Peyer's patch (tissue), 4 donors: ENCODE data around the gene BRD9. TPM values are rescaled to one million over a fixed set of nuclear protein-coding genes. Genes with fewer than 3 reads are reported as not detected.

Source experiments
- DNase-seq, 3 donors: peaks; one replicate each; pipeline ENCODE4 v3.0.0-alpha.2; 2017 to 2019
- H3K27ac ChIP-seq, 4 donors: fragments of 200-600 bp; sonication (generic); one replicate each; pipeline ENCODE4 v1.5.1; 2016 to 2019
- H3K27me3 ChIP-seq, 2 donors: fragments of 200-600 bp; sonication (generic); one replicate each; pipeline ENCODE4 v1.5.1; 2019
- H3K36me3 ChIP-seq, 3 donors: fragments of 200-600 bp; sonication (generic); one replicate each; pipeline ENCODE4 v1.5.1; 2016 to 2019
- H3K4me1 ChIP-seq, 4 donors: fragments of 200-600 bp; sonication (generic); one replicate each; pipeline ENCODE4 v1.5.1; 2016 to 2019
- H3K4me3 ChIP-seq, 4 donors: fragments of 200-600 bp; sonication (generic); 1 replicate in 3 of 4; 2 replicates in 1 of 4; pipeline ENCODE4 v1.5.1; 2016 to 2019; ENCODE audit warnings: mild to moderate bottlenecking in 1 of 4
- H3K9me3 ChIP-seq, 4 donors: fragments of 200-600 bp; sonication (generic); one replicate each; pipeline ENCODE4 v1.5.1; 2016 to 2019; ENCODE audit warnings: mild to moderate bottlenecking in 1 of 4
- CTCF ChIP-seq, 6 experiments: fragments of 450-650 bp in 4 of 6; fragments of 200-600 bp in 2 of 6; sonication (generic) in 1 of 6; IDR thresholded peaks; one replicate each; pipeline ENCODE4 v1.5.1; 2017 to 2019; ENCODE audit warnings: antibody characterized with exemption in 6 of 6, mild to moderate bottlenecking in 3 of 6, moderate library complexity in 1 of 6
- POLR2A ChIP-seq, 2 donors: fragments of 450-650 bp; IDR thresholded peaks; one replicate each; pipeline ENCODE4 v1.5.1; 2017; ENCODE audit warnings: antibody characterized with exemption in 2 of 2, mild to moderate bottlenecking in 2 of 2, moderate library complexity in 2 of 2
- total RNA-seq, 4 donors: library from RNA; depleted of rRNA; stranded (reverse); fragments of >200 nt; gene quantifications; one replicate each; pipeline ENCODE4 v1.1.0, GENCODE V29; 2016

The BRD9 gene
- total RNA-seq, 4 donors from 2014 or later = 36.4 to 90.8 (median 65.4) TPM

GRCh38 chr5:878125-878524 is 14.5 kb downstream of the BRD9 start:
- Histone ChIP-seq H3K27ac (no peak overlapping the region), H3K27me3 (no peaks in the 10 kb centered on the region), H3K4me3 (no peak overlapping the region), H3K9me3 (no peaks in the 10 kb centered on the region), H3K4me1 (no peaks in the 10 kb centered on the region), H3K36me3 (peaks cover 0 to 75% (median 0%) of the 10 kb centered on the region in 3 donors)
- no peak for TF ChIP-seq POLR2A (IDR thresholded peaks at IDR 0.05)
- TF ChIP-seq CTCF (IDR thresholded peaks at IDR 0.05) = no peak
- no peak for DNase-seq

- no peak for DNase-seq
- peaks cover 0 to 78% (median 0%) of the 10 kb centered on the region in 3 donors for H3K36me3 ChIP-seq
- TF ChIP-seq POLR2A (IDR thresholded peaks at IDR 0.05) (no peak), CTCF (IDR thresholded peaks at IDR 0.05) (no peak)
Measured at GRCh38 chr5:876398-877365, 15.9 kb downstream of the BRD9 start.

GRCh38 chr5:875931-876330 is 16.7 kb downstream of the BRD9 start:
- H3K4me3 ChIP-seq = no peak overlapping the region
- peaks cover 0 to 78% (median 0%) of the 10 kb centered on the region in 3 donors for H3K36me3 ChIP-seq
- no peaks in the 10 kb centered on the region for H3K27me3 ChIP-seq
- no peak overlapping the region for H3K27ac ChIP-seq
- TF ChIP-seq CTCF (IDR thresholded peaks at IDR 0.05) (no peak), POLR2A (IDR thresholded peaks at IDR 0.05) (no peak)
- no peaks in the 10 kb centered on the region for H3K9me3 ChIP-seq
- DNase-seq = no peak
- H3K4me1 ChIP-seq = no peaks in the 10 kb centered on the region

More at GRCh38 chr5:876398-877365, 15.9 kb downstream of the BRD9 start:
- H3K4me1 ChIP-seq = no peaks in the 10 kb centered on the region
- H3K27me3 ChIP-seq = no peaks in the 10 kb centered on the region
- H3K4me3 ChIP-seq = no peak overlapping the region
- no peak overlapping the region for H3K27ac ChIP-seq
- H3K9me3 ChIP-seq = no peaks in the 10 kb centered on the region

GRCh38 chr5:873328-873727 is 19.3 kb downstream of the BRD9 start:
- Histone ChIP-seq H3K9me3 (no peaks in the 10 kb centered on the region), H3K27ac (no peak overlapping the region), H3K4me1 (no peaks in the 10 kb centered on the region), H3K4me3 (no peak overlapping the region), H3K27me3 (no peaks in the 10 kb centered on the region), H3K36me3 (peaks cover 0 to 98% (median 0%) of the 10 kb centered on the region in 3 donors)
- no peak for DNase-seq
- no peak for TF ChIP-seq POLR2A (IDR thresholded peaks at IDR 0.05)
- TF ChIP-seq CTCF (IDR thresholded peaks at IDR 0.05) = no peak

- Histone ChIP-seq H3K4me3 (no peak overlapping the region), H3K27ac (no peak overlapping the region), H3K27me3 (no peaks in the 10 kb centered on the region), H3K9me3 (no peaks in the 10 kb centered on the region), H3K4me1 (peaks cover 0 to 1% (median 0%) of the 10 kb centered on the region in 4 donors), H3K36me3 (peaks cover 0 to 97% (median 0%) of the 10 kb centered on the region in 3 donors)
- TF ChIP-seq POLR2A (IDR thresholded peaks at IDR 0.05) = no peak
- no peak for TF ChIP-seq CTCF (IDR thresholded peaks at IDR 0.05)
- DNase-seq = no peak
Measured at GRCh38 chr5:872301-872700, 20.3 kb downstream of the BRD9 start.
